ENCODE data around the gene CHMP5.
"Not testable (repeated sequence)": the region's sequence is repeated elsewhere in the genome, so short reads cannot be mapped to it uniquely, and the experiment has no call there.

CHMP5 gene

DNA sequence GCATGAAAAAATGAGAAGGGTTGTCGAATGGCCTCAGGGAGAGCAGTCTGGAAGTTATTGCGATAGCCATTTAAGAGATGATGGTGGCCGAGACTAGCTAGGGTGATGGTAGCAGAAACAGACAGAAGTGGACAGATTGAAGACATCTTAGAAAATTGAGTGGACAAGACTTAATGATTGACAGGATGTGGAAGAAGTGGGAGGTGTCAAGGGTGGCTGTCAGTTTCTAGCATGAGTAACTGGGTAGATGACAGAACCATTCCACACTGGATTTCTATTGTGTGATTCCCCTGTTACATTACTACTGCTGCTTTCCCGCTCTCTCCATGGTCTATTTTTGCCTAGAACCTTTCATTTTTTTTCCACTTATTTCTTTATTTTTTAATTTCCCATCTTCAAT lies 12.6 kb downstream of the CHMP5 start:
- no peak for DNase-seq (ENCODE audit: low spot score)

- DNase-seq (ENCODE audit: low spot score): no peak
These were observed 20.7 kb downstream of the CHMP5 start for GRCh38 chr9:33285502-33285901.

- peak; percentile 84 for DNase-seq (ENCODE audit: low spot score)
These were observed 22.2 kb downstream of the CHMP5 start for GRCh38 chr9:33287087-33287490.

- DNase-seq (ENCODE audit: low spot score): no peak
These were observed 23.4 kb downstream of the CHMP5 start for GRCh38 chr9:33288235-33288634.

DNA sequence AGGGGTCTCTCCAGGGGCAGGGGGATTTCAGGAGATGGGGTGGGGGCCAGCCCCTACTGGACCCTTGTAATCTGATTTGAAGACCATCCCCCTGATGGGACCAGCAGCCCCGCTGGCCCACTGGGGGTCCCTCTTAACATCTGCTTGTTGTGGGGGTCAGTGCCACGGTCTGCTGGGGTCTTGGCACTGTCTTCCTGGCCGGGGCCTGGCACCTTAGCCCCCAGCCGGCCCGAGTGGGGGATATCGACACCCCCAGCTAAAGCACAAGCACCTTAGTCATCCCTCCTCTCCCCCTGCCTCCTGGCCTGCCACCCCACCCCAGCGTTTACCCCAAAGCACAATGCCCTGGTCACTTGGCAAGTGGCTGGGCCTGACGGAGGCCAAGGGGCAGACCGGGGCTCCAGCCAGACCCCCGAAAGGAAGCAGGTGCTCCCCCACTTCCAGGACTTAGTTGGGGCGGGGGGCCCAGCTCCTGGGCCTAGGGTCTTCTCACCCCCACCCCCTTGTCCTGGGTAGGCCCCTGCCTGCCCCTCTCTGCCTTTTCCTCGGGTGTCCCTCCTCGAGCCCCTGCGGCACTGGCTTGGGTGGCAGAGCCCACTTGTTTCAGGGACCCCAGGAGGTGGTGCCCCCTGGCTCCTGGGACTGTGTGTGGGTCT lies 24.1 kb downstream of the CHMP5 start:
- DNase-seq (ENCODE audit: low spot score): no peak

GRCh38 chr9:33289496-33289895 lies 24.6 kb downstream of the CHMP5 start:
- no peak for DNase-seq (ENCODE audit: low spot score)

DNA sequence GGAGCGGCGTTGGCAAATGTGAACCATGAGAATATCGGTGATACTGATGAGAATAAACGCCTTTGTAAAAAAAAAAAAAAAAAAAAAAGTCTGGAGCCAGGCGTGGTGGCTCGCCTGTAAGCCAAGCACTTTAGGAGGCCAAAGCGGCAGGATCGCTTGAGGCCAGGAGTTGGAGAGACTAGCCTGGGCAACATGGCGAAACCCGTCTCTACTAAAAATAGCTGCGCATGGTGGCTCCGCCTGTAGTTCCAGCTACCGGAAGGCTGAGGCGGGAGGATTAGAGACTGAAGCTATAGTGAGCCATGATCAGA lies 25.0 kb downstream of the CHMP5 start:
- no peak for DNase-seq (ENCODE audit: low spot score)

GRCh38 chr9:33290247-33291030 lies 25.6 kb downstream of the CHMP5 start, which contains the start of gene NFX1:
NFX1 (plus strand) TSS chr9:33290516; CDS start chr9:33290573, 57 bp downstream.
- peak; percentile 98 for DNase-seq (ENCODE audit: low spot score)

- no peak for DNase-seq (ENCODE audit: low spot score)
These were observed 26.2 kb downstream of the CHMP5 start for GRCh38 chr9:33291031-33291397.

GRCh38 chr9:33291901-33292300 lies 27.1 kb downstream of the CHMP5 start:
- DNase-seq (ENCODE audit: low spot score): no peak

DNA sequence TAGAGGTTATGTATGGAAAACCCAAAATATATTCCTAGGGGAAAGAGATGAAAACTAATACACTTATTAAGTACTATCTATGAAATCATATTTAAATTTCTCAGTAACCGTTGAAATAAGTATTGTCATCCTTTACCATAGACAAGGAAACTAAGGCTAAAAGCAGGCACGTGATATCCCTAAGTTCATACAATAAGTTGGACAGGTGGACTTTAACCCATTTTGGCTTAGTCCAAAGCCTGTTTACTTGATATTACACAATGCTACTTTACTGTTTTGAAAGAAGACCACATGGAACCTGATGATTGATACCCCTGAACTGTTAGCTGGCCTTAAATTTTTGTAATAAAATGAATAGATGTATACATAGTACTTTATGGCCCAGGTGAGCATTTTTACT lies 28.9 kb downstream of the CHMP5 start:
- DNase-seq (ENCODE audit: low spot score): no peak

DNA sequence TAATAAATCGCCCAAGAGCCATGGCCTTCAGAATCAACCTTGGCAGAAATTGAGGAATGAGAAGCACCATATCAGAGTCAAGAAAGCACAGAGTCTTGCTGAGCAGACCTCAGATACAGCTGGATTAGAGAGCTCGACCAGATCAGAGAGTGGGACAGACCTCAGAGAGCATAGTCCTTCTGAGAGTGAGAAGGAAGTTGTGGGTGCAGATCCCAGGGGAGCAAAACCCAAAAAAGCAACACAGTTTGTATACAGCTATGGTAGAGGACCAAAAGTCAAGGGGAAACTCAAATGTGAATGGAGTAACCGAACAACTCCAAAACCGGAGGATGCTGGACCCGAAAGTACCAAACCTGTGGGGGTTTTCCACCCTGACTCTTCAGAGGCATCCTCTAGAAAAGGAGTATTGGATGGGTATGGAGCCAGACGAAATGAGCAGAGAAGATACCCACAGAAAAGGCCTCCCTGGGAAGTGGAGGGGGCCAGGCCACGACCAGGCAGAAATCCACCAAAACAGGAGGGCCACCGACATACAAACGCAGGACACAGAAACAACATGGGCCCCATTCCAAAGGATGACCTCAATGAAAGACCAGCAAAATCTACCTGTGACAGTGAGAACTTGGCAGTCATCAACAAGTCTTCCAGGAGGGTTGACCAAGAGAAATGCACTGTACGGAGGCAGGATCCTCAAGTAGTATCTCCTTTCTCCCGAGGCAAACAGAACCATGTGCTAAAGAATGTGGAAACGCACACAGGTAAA lies 30.0 kb downstream of the CHMP5 start:
- DNase-seq (ENCODE audit: low spot score): no peak

- DNase-seq (ENCODE audit: low spot score): no peak
These were observed 30.7 kb downstream of the CHMP5 start for GRCh38 chr9:33295571-33295970.

- DNase-seq (ENCODE audit: low spot score): no peak
These were observed 32.6 kb downstream of the CHMP5 start for GRCh38 chr9:33297432-33297831.

DNA sequence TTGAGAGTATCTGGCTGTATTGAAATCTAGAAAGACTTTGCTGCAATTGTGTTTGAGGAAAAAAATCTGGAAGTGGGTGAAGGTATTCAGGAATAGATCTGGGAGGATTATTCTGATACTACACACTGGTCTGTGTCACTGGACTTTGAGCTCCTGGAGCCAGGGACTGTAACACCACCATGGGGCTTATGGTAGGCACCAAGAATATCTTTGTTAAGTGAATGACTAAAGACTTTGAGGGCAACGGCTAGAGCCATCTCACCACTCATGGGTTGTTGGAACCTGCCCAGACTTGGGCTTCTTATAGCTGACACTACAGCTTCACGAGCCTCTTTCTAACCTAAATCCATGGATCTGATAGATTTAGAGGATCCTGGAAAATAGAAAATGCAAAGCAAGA lies 35.7 kb downstream of the CHMP5 start:
- no peak for DNase-seq (ENCODE audit: low spot score)

GRCh38 chr9:33304362-33304761 lies 39.5 kb downstream of the CHMP5 start:
- no peak for DNase-seq (ENCODE audit: low spot score)

DNA sequence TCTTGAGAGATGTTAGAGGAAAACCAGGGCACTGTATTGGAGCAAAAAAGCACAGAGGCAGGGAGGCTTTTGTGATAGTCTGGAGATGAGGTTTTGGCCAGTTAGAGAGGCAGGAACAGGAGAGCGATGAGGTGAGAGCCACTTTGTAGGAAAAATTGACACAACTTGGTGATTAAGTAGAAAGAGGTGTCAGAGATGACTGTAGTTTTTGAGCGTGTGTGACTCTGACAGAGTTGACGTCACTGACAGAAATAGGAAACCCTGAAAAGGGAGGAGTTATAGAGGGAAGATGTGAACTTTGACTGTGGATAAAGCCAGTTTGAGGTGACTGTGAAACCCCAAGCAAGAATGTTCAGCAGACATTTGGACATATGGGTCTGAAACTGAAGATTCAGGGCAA lies 41.2 kb downstream of the CHMP5 start:
- peak; percentile 54 for DNase-seq (ENCODE audit: low spot score)

DNA sequence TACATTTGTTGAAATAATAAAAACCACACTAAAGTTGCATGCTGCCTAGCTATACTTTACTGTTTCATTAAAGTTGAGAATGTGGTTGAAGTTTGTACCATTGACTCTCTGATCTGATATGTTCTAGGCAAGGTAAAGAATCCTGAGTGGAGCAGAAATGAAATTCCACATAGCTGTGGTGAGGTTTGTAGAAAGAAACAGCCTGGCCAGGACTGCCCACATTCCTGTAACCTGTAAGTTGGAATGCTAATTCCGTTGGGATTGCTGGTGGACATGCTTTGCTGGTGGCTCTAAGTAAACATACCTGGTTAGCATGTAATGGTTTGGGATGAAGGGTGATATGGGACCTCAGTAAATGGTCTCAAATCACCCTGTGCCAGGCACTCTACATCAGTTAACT lies 42.2 kb downstream of the CHMP5 start:
- no peak for DNase-seq (ENCODE audit: low spot score)

- no peak for DNase-seq (ENCODE audit: low spot score)
These were observed 45.1 kb downstream of the CHMP5 start for GRCh38 chr9:33309903-33310302.

- no peak for DNase-seq (ENCODE audit: low spot score)
These were observed 45.9 kb downstream of the CHMP5 start for GRCh38 chr9:33310748-33311147.

GRCh38 chr9:33311953-33312352 lies 47.1 kb downstream of the CHMP5 start:
- no peak for DNase-seq (ENCODE audit: low spot score)

DNA sequence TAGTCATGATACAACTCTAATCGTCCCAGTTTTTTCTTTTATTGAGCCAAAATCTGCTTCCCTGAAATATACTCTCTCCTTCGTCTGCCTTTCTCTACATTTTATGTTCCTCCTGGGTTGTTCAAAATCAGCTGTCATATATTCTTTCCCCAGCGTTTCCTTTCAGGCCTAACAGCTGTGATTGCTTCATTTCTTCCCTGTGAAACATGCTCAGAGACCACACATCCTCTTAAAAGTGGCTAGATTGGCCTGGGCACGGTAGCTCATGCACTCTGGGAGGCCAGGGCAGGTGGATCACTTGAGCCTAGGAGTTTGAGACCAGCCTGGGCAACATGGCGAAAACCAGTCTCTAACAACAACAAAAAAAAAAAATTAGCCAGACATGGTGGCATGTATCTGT lies 50.5 kb downstream of the CHMP5 start:
- no peak for DNase-seq (ENCODE audit: low spot score)

- not testable (repeated sequence) for DNase-seq (ENCODE audit: low spot score)
These were observed 52.3 kb downstream of the CHMP5 start for GRCh38 chr9:33317136-33317535.

Data from RKO (cell line).